HL-60 (cell line): ENCODE data around the gene SEC31B.

Experiments
- GABPA ChIP-seq: IDR thresholded peaks from 2 replicates; pipeline ENCODE4 v1.6.1; 2012; ENCODE audit warnings: low read depth
- POLR2AphosphoS5 ChIP-seq: IDR thresholded peaks from 2 replicates; pipeline ENCODE4 v1.6.1; 2012; ENCODE audit warnings: low read depth
- SPI1 ChIP-seq: IDR thresholded peaks from 2 replicates; pipeline ENCODE4 v1.6.1; 2012; ENCODE audit warnings: low read depth, mild to moderate bottlenecking, borderline replicate concordance
- TF ChIP-seq, protein P1 (sequence below): IDR thresholded peaks from 2 replicates; pipeline ENCODE4 v1.6.1; 2012; ENCODE audit warnings: low read depth; ENCODE audit not compliant: insufficient replicate concordance
- TF ChIP-seq, protein P2 (sequence below): IDR thresholded peaks from one replicate; pipeline ENCODE4 v1.5.1; 2011; ENCODE audit warnings: low read length, control low read depth, inconsistent platforms; ENCODE audit not compliant: insufficient read depth

DNA sequence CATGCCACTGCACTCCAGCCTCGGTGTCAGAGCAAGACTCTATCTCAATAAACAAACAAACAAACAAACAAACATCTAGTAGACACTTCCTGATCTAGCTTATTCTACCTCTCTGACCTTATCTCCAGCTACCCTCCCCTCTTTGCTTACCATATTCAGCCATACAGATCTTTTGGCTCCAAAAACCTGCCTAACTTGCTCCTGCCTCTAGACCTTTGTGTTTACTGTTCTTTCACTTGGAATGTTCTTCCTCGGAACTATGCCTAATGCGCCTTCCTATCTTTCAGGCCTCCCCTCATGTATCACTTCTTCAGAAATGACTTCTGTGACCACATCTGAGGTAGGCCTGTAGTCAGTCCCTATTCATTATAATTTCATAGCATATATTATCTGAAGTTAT, 77.1 kb downstream of the SEC31B start:
- TF ChIP-seq, protein P1, sequence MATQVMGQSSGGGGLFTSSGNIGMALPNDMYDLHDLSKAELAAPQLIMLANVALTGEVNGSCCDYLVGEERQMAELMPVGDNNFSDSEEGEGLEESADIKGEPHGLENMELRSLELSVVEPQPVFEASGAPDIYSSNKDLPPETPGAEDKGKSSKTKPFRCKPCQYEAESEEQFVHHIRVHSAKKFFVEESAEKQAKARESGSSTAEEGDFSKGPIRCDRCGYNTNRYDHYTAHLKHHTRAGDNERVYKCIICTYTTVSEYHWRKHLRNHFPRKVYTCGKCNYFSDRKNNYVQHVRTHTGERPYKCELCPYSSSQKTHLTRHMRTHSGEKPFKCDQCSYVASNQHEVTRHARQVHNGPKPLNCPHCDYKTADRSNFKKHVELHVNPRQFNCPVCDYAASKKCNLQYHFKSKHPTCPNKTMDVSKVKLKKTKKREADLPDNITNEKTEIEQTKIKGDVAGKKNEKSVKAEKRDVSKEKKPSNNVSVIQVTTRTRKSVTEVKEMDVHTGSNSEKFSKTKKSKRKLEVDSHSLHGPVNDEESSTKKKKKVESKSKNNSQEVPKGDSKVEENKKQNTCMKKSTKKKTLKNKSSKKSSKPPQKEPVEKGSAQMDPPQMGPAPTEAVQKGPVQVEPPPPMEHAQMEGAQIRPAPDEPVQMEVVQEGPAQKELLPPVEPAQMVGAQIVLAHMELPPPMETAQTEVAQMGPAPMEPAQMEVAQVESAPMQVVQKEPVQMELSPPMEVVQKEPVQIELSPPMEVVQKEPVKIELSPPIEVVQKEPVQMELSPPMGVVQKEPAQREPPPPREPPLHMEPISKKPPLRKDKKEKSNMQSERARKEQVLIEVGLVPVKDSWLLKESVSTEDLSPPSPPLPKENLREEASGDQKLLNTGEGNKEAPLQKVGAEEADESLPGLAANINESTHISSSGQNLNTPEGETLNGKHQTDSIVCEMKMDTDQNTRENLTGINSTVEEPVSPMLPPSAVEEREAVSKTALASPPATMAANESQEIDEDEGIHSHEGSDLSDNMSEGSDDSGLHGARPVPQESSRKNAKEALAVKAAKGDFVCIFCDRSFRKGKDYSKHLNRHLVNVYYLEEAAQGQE: no peak
- TF ChIP-seq, protein P2, sequence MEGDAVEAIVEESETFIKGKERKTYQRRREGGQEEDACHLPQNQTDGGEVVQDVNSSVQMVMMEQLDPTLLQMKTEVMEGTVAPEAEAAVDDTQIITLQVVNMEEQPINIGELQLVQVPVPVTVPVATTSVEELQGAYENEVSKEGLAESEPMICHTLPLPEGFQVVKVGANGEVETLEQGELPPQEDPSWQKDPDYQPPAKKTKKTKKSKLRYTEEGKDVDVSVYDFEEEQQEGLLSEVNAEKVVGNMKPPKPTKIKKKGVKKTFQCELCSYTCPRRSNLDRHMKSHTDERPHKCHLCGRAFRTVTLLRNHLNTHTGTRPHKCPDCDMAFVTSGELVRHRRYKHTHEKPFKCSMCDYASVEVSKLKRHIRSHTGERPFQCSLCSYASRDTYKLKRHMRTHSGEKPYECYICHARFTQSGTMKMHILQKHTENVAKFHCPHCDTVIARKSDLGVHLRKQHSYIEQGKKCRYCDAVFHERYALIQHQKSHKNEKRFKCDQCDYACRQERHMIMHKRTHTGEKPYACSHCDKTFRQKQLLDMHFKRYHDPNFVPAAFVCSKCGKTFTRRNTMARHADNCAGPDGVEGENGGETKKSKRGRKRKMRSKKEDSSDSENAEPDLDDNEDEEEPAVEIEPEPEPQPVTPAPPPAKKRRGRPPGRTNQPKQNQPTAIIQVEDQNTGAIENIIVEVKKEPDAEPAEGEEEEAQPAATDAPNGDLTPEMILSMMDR: no peak
- TF ChIP-seq GABPA (no peak), POLR2AphosphoS5 (no peak), SPI1 (no peak)
